GM12864 (cell line): ENCODE data around the gene PPIH.
"Not testable (repeated sequence)": the region's sequence is repeated elsewhere in the genome, so short reads cannot be mapped to it uniquely, and the experiment has no call there.

Experiments used
- DNase-seq: peaks from one replicate; pipeline ENCODE4 v3.0.0-alpha.2; 2011; ENCODE audit warnings: low read depth
- H3K4me3 ChIP-seq: 2 replicates; pipeline ENCODE4 v1.5.1; 2011; ENCODE audit warnings: mild to moderate bottlenecking, low read depth, low read length, control low read depth
- CTCF ChIP-seq: IDR thresholded peaks from 2 replicates; pipeline ENCODE4 v1.5.1; 2011; ENCODE audit warnings: low read depth, mild to moderate bottlenecking, moderate library complexity, low read length, control low read depth, inconsistent platforms; ENCODE audit errors: missing control alignments

Gene PPIH

DNA sequence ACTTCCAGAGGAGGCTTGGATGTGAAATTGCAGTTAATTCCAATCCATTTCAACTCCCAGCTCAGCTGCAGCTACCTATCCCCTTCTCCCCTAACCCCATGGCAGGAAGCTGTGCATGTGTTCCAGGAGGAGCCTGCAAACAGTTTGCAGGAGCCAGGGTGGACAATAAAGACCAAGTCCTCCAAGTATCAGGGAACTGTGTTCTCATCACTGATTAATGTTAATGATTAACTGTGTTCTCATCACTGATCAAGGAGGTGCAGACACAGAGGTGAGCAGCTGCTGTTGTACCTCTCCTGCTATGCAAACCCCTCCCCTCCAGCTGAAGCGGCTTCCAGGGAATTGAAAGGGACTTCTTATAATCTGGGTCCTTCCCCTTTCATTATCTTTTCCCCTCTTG, 62.6 kb downstream of the PPIH start:
- no peak for TF ChIP-seq CTCF
- no peak for DNase-seq
- H3K4me3 ChIP-seq: no peak overlapping the region

GRCh38 chr1:42721926-42722325, 63.7 kb downstream of the PPIH start:
- no peak for TF ChIP-seq CTCF
- no peak overlapping the region for H3K4me3 ChIP-seq

DNA sequence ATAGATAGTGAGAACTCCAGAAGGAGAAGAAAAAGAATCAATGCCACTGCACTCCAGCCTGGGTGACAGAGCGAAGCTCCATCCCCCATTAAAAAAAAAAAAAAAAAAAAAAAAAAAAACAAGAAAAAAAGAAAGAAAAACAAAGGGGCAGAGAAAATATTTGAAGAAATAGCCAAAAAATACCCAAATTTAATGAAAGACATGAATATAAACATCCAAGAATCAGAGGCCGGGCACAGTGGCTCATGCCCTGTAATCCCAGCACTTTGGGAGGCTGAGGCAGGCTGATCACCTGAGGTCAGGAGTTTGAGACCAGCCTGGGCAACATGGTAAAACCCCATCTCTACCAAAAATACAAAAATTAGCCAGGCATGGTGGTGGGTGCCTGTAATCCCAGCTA, 64.2 kb downstream of the PPIH start:
- DNase-seq, H3K4me3 ChIP-seq: not testable (repeated sequence)

More at GRCh38 chr1:42721926-42722325, 63.7 kb downstream of the PPIH start:
- DNase-seq: no peak

GRCh38 chr1:42723511-42723910, 65.3 kb downstream of the PPIH start:
- no peak for TF ChIP-seq CTCF
- no peak overlapping the region for H3K4me3 ChIP-seq
- no peak for DNase-seq

GRCh38 chr1:42725820-42726219, 67.6 kb downstream of the PPIH start:
- H3K4me3 ChIP-seq, DNase-seq: not testable (repeated sequence)
